IMR-90 (cell line): ENCODE measurements around the gene AEN. TPM values are rescaled to one million over a fixed set of nuclear protein-coding genes. Genes with fewer than 3 reads are reported as not detected.

Experiments used
- ATAC-seq: fragments of 200-7000 bp; cut with Tn5 transposase; 2 replicates; pipeline ENCODE4 v1.9.1; 2020; ENCODE audit warnings: low read depth, mild to moderate bottlenecking, moderate library complexity
- BruUV-seq: library from RNA; stranded (reverse); fragments of 400-500 nt; replicated peaks from 2 replicates; lab custom pipeline; 2021; lab: Mats Ljungman, UMichigan
- CTCF ChIA-PET: fragments of 300-600 bp; formaldehyde crosslinking; extraction: SDS; loops from one replicate; lab custom pipeline; 2021; ENCODE audit warnings: antibody characterized with exemption; lab: Yijun Ruan, JAX
- POLR2A ChIA-PET: fragments of 300-600 bp; sonication (Branson Sonifier 250); formaldehyde crosslinking; loops from one replicate; lab custom pipeline; 2022; ENCODE audit warnings: antibody characterized with exemption; ENCODE audit not compliant: unreplicated experiment; lab: Charles Lee
- DNase-seq: peaks from one replicate; pipeline ENCODE4 v3.0.0; 2013
- H2AFZ ChIP-seq: replicated peaks from 2 replicates; pipeline ENCODE3; 2013; ENCODE audit warnings: low read length, mild to moderate bottlenecking; ENCODE audit not compliant: poor library complexity
- H2AK5ac ChIP-seq: 2 replicates; pipeline ENCODE4 v1.6.1; 2013; ENCODE audit warnings: low read depth, low read length, inconsistent platforms
- H2AK9ac ChIP-seq: replicated peaks from 2 replicates; pipeline ENCODE3; 2013; ENCODE audit warnings: mild to moderate bottlenecking, low read depth, low read length, moderate library complexity; ENCODE audit not compliant: poor library complexity
- H2BK120ac ChIP-seq: 2 replicates; pipeline ENCODE4 v1.6.1; 2013; ENCODE audit warnings: low read depth, low read length, inconsistent platforms
- H2BK15ac ChIP-seq: 3 replicates; pipeline ENCODE4 v1.6.1; 2013; ENCODE audit warnings: low read depth, low read length, inconsistent platforms
- H2BK20ac ChIP-seq: 2 replicates; pipeline ENCODE4 v1.6.1; 2013; ENCODE audit warnings: low read depth, mild to moderate bottlenecking, inconsistent platforms, low read length, moderate library complexity
- H2BK5ac ChIP-seq: 2 replicates; pipeline ENCODE4 v1.6.1; 2013; ENCODE audit warnings: mild to moderate bottlenecking, low read depth, low read length, inconsistent platforms; ENCODE audit not compliant: poor library complexity, severe bottlenecking
- H3K14ac ChIP-seq: replicated peaks from 2 replicates; pipeline ENCODE4 v1.6.1; 2013; ENCODE audit warnings: low read depth, low read length, inconsistent platforms
- H3K18ac ChIP-seq: 2 replicates; pipeline ENCODE4 v1.6.1; 2013; ENCODE audit warnings: low read depth, low read length, control low read depth
- H3K23ac ChIP-seq: 2 replicates; pipeline ENCODE4 v1.6.1; 2013; ENCODE audit warnings: low read depth, low read length, inconsistent platforms
- H3K27ac ChIP-seq: 2 replicates; pipeline ENCODE4 v1.5.1; 2013; ENCODE audit warnings: mild to moderate bottlenecking, control low read depth, low read length; ENCODE audit not compliant: insufficient read depth
- H3K27me3 ChIP-seq: 2 replicates; pipeline ENCODE4 v1.6.1; 2013; ENCODE audit warnings: low read length; ENCODE audit not compliant: control insufficient read depth, insufficient read depth
- H3K36me3 ChIP-seq: 2 replicates; pipeline ENCODE4 v1.6.1; 2013; ENCODE audit warnings: low read length, mixed read lengths; ENCODE audit not compliant: control insufficient read depth, insufficient read depth
- H3K4ac ChIP-seq: 2 replicates; pipeline ENCODE4 v1.6.1; 2013; ENCODE audit warnings: low read depth, low read length, inconsistent platforms
- H3K4me1 ChIP-seq: 2 replicates; pipeline ENCODE4 v1.6.1; 2013; ENCODE audit warnings: low read length, mixed read lengths; ENCODE audit not compliant: control insufficient read depth, insufficient read depth
- H3K4me2 ChIP-seq: 2 replicates; pipeline ENCODE4 v1.6.1; 2013; ENCODE audit warnings: low read depth, mild to moderate bottlenecking, control low read depth, low read length, moderate library complexity
- H3K4me3 ChIP-seq: 2 replicates; pipeline ENCODE4 v1.5.1; 2013; ENCODE audit warnings: low read depth, mild to moderate bottlenecking, control low read depth, low read length, moderate library complexity; ENCODE audit not compliant: insufficient read depth
- H3K56ac ChIP-seq: 2 replicates; pipeline ENCODE4 v1.6.1; 2013; ENCODE audit warnings: low read length, inconsistent platforms; ENCODE audit not compliant: insufficient read depth; ENCODE audit errors: extremely low read depth
- H3K79me1 ChIP-seq, 2 experiments: 2 replicates each; pipeline ENCODE4 v1.6.1; 2013; ENCODE audit warnings: low read length in 2 of 2, inconsistent platforms in 1 of 2, low read depth in 1 of 2
- H3K9ac ChIP-seq: 2 replicates; pipeline ENCODE4 v1.6.1; 2013; ENCODE audit warnings: low read depth, low read length, control low read depth
- H3K9me1 ChIP-seq: 2 replicates; pipeline ENCODE4 v1.6.1; 2013; ENCODE audit warnings: low read length, inconsistent platforms; ENCODE audit not compliant: insufficient read depth
- H3K9me3 ChIP-seq: 2 replicates; pipeline ENCODE4 v1.6.1; 2013; ENCODE audit warnings: low read length; ENCODE audit not compliant: control insufficient read depth, insufficient read depth
- H4K20me1 ChIP-seq: 2 replicates; pipeline ENCODE4 v1.6.1; 2013; ENCODE audit warnings: low read length, inconsistent platforms; ENCODE audit not compliant: insufficient read depth
- H4K5ac ChIP-seq: 2 replicates; pipeline ENCODE4 v1.6.1; 2013; ENCODE audit warnings: mild to moderate bottlenecking, low read depth, low read length, control low read depth
- H4K8ac ChIP-seq, 2 experiments: 2 replicates each; pipeline ENCODE4 v1.6.1; 2013; ENCODE audit warnings: low read depth in 2 of 2, low read length in 2 of 2, control low read depth in 1 of 2, inconsistent platforms in 1 of 2
- H4K91ac ChIP-seq: 2 replicates; pipeline ENCODE4 v1.6.1; 2013; ENCODE audit warnings: low read depth, low read length, inconsistent platforms; ENCODE audit not compliant: insufficient read depth
- CTCF ChIP-seq: conservative IDR thresholded peaks from 2 replicates; pipeline ENCODE4 v1.5.1; 2012; ENCODE audit warnings: mild to moderate bottlenecking, low read depth, low read length, improper control_type of control experiment
- FOS ChIP-seq: fragments of 150-350 bp; IDR thresholded peaks from 2 replicates; pipeline ENCODE4 v1.6.1; 2016; ENCODE audit warnings: low read depth, low read length
- MAZ ChIP-seq: IDR thresholded peaks from 2 replicates; pipeline ENCODE4 v1.6.1; 2012; ENCODE audit warnings: low read depth, mild to moderate bottlenecking, low read length, improper control_type of control experiment, moderate library complexity, borderline replicate concordance
- MXI1 ChIP-seq: IDR thresholded peaks from 2 replicates; pipeline ENCODE4 v1.6.1; 2012; ENCODE audit warnings: low read depth, mild to moderate bottlenecking, low read length, moderate library complexity, borderline replicate concordance
- POLR2A ChIP-seq: IDR thresholded peaks from 2 replicates; pipeline ENCODE4 v1.6.1; 2012; ENCODE audit warnings: mild to moderate bottlenecking, low read depth, low read length
- RCOR1 ChIP-seq: IDR thresholded peaks from 2 replicates; pipeline ENCODE4 v1.6.1; 2012; ENCODE audit warnings: mild to moderate bottlenecking, low read length, improper control_type of control experiment; ENCODE audit not compliant: insufficient replicate concordance
- WGBS, 2 experiments: methylation state at CpG; one replicate each; pipeline versions ENCODE4 v1.1.5 to v1.1.7; 2013; ENCODE audit warnings: missing lambda C conversion rate in 2 of 2; ENCODE audit not compliant: insufficient read length in 1 of 2; ENCODE audit errors: extremely low coverage in 2 of 2; 5-methylcytosine and 5-hydroxymethylcytosine counted together
- dilution Hi-C: fragments of 300-500 bp; cut with HindIII; formaldehyde crosslinking; loops from one replicate; pipeline ENCODE4 v1.14.3; 2018; ENCODE audit warnings: low sequenced_read_pairs; ENCODE audit not compliant: unreplicated experiment
- in situ Hi-C: fragments of 300-500 bp; cut with MboI; formaldehyde crosslinking; loops from 3 replicates; pipeline ENCODE4 v1.14.3; 2019; ENCODE audit warnings: low sequenced_read_pairs, inconsistent platforms, mixed read lengths
- intact Hi-C: fragments of 100-400 bp; cut with micrococcal nuclease; formaldehyde crosslinking; loops from 2 replicates; pipeline ENCODE4 v1.10.0; 2022
- polyA plus RNA-seq, 3 experiments: library from polyadenylated mRNA; depleted of rRNA; stranded (reverse); fragments of >200 nt; gene quantifications; 2 replicates each; pipeline ENCODE4 v1.2.3, GENCODE V29; 2012; ENCODE audit warnings: low replicate concordance in 1 of 3
- total RNA-seq: library from RNA; depleted of rRNA; stranded (reverse); fragments of >200 nt; gene quantifications from 2 replicates; pipeline ENCODE4 v1.2.3, GENCODE V29; 2012

AEN gene
- total and polyA plus RNA-seq, 2 of the 4 experiments (the other 2 are of a cell fraction), result 48.6 to 85.5 TPM

GRCh38 chr15:88571852-88572259, 49.3 kb upstream of the AEN start (continued):
- TF ChIP-seq MAZ (no peak), CTCF (no peak), FOS (no peak), RCOR1 (no peak)

GRCh38 chr15:88574077-88574476, 47.1 kb upstream of the AEN start:
- no peaks in the 10 kb centered on the region for H3K9me3 ChIP-seq
- no peak overlapping the region for H2BK120ac ChIP-seq
- H3K27ac ChIP-seq, result no peak overlapping the region
- H3K9ac ChIP-seq, result no peak overlapping the region
- BruUV-seq, result no TSS peak
- H3K27me3 ChIP-seq, result peaks cover 9% of the 10 kb centered on the region
- no peak for TF ChIP-seq POLR2A
- no peak for TF ChIP-seq MXI1
- no peak overlapping the region for H3K4ac ChIP-seq
- no peak overlapping the region for H3K14ac ChIP-seq
- H3K4me3 ChIP-seq, result no peak overlapping the region
- no peak overlapping the region for H2BK20ac ChIP-seq
- no peak overlapping the region for H3K18ac ChIP-seq
- H3K36me3 ChIP-seq, result no peaks in the 10 kb centered on the region
- no peaks in the 10 kb centered on the region for H3K9me1 ChIP-seq
- in situ Hi-C loops, result no loop called here
- WGBS, 2 experiments, result no CpG with 5 or more reads among the region's 1 CpG
- dilution Hi-C loops, result no loop called here
- intact Hi-C loops, result no loop called here
- H3K79me1 ChIP-seq, result no peaks in the 10 kb centered on the region
- H3K4me2 ChIP-seq, result no peak overlapping the region
- H4K8ac ChIP-seq, result no peak overlapping the region
- no peak overlapping the region for H2BK15ac ChIP-seq
- ChIA-PET CTCF (no interaction called here), POLR2A (no interaction called here)
- no peak overlapping the region for H2AK9ac ChIP-seq
- H2AFZ ChIP-seq, result no peak overlapping the region
- H3K56ac ChIP-seq, result no peak overlapping the region
- H4K91ac ChIP-seq, result no peak overlapping the region
- DNase-seq, result no peak
- H2AK5ac ChIP-seq, result no peak overlapping the region
- no peak for ATAC-seq
- H3K4me1 ChIP-seq, result no peaks in the 10 kb centered on the region
- H2BK5ac ChIP-seq, result no peak overlapping the region
- H3K23ac ChIP-seq, result no peak overlapping the region
- no peak overlapping the region for H4K5ac ChIP-seq
- no peaks in the 10 kb centered on the region for H4K20me1 ChIP-seq
